Sigmoid colon (tissue), 4 donors: Measurements from ENCODE around the gene DLG1.

Experiments used
- EP300 ChIP-seq, 4 donors: sonication (generic); formaldehyde crosslinking; IDR thresholded peaks; one replicate each; pipeline ENCODE4 v1.6.1; 2017; ENCODE audit warnings: antibody characterized with exemption in 4 of 4
- POLR2A ChIP-seq, 2 donors: fragments of 450-650 bp; IDR thresholded peaks; one replicate each; pipeline ENCODE4 v1.6.1; 2016; ENCODE audit warnings: antibody characterized with exemption in 2 of 2, mild to moderate bottlenecking in 2 of 2, moderate library complexity in 2 of 2

DNA sequence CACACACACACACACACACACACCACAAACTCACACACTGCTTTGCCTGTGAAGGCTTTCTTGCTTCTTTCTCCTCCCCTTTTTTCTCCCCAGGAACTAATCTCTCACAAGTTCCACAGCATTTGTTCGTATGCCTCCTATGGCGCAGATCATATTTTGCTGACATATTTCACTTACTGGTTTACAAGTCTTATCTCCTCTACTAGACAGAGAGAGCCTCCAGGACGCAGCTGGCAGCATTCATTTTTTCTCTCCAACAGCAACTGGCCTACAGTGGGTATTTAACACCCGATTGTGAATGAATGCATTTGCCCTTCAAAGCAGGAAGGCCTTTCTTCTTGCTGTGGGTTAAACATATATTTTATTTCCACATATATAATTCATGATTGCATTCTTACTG is 47.0 kb upstream of the DLG1 start:
- TF ChIP-seq EP300 (IDR thresholded peaks at IDR 0.05) (no peak), POLR2A (IDR thresholded peaks at IDR 0.05) (no peak)
